Esophagus squamous epithelium (tissue), 5 donors: ENCODE measurements around the gene PSMD4. TPM values are rescaled to one million over a fixed set of nuclear protein-coding genes. Genes with fewer than 3 reads are reported as not detected.

Experiments
- DNase-seq: peaks from one replicate; lab custom pipeline; 2025; lab: John Stamatoyannopoulos, UW
- H3K27ac ChIP-seq, 4 donors: fragments of 200-600 bp; sonication (generic); one replicate each; pipeline ENCODE4 v1.5.1; 2016 to 2019; ENCODE audit warnings: mild to moderate bottlenecking in 1 of 4
- H3K27me3 ChIP-seq, 4 donors: fragments of 200-600 bp; sonication (generic); 1 replicate in 3 of 4; 2 replicates in 1 of 4; pipeline versions ENCODE4 v1.5.1 to v1.6.0; 2017 to 2021; ENCODE audit warnings: antibody characterized with exemption in 1 of 4
- H3K36me3 ChIP-seq, 3 donors: fragments of 200-600 bp; sonication (generic); one replicate each; pipeline ENCODE4 v1.5.1; 2016 to 2019
- H3K4me1 ChIP-seq, 3 donors: fragments of 200-600 bp; sonication (generic); one replicate each; pipeline ENCODE4 v1.5.1; 2017 to 2019
- H3K4me3 ChIP-seq, 4 donors: fragments of 200-600 bp; sonication (generic); 1 replicate in 3 of 4; 2 replicates in 1 of 4; pipeline ENCODE4 v1.5.1; 2016 to 2019; ENCODE audit warnings: mild to moderate bottlenecking in 2 of 4, moderate library complexity in 1 of 4
- H3K9me3 ChIP-seq, 3 donors: fragments of 200-600 bp; sonication (generic); one replicate each; pipeline ENCODE4 v1.5.1; 2016 to 2019
- CTCF ChIP-seq, 6 experiments: fragments of 450-650 bp in 4 of 6; fragments of 200-600 bp in 2 of 6; sonication (generic) in 2 of 6; IDR thresholded peaks; one replicate each; pipeline ENCODE4 v1.5.1; 2016 to 2019; ENCODE audit warnings: antibody characterized with exemption in 6 of 6, mild to moderate bottlenecking in 4 of 6, moderate library complexity in 4 of 6
- POLR2A ChIP-seq, 4 donors: fragments of 450-650 bp; IDR thresholded peaks; one replicate each; pipeline ENCODE4 v1.6.1; 2017; ENCODE audit warnings: antibody characterized with exemption in 4 of 4, mild to moderate bottlenecking in 4 of 4, moderate library complexity in 3 of 4
- WGBS, 2 donors: methylation state at CpG; one replicate each; pipeline ENCODE4 v1.1.5; 2018; 5-methylcytosine and 5-hydroxymethylcytosine counted together
- intact Hi-C: fragments of 100-400 bp; cut with DNase I; formaldehyde crosslinking; loops from one replicate; pipeline ENCODE4 v1.15.0; 2022
- total RNA-seq, 4 donors: library from RNA; depleted of rRNA; stranded (reverse); fragments of >200 nt; gene quantifications; one replicate each; pipeline ENCODE4 v1.1.0, GENCODE V29; 2016
- donor health status: DM: yes; HTN: yes; CAD: no.

PSMD4 gene
- total RNA-seq, 4 donors from 2014 or later, result 78.2 to 117 (median 109) TPM

- no peaks in the 10 kb centered on the region for H3K27me3 ChIP-seq
- H3K9me3 ChIP-seq, result no peaks in the 10 kb centered on the region
- peaks cover 36 to 58% (median 49%) of the 10 kb centered on the region in 3 donors for H3K4me1 ChIP-seq
- intact Hi-C loops, result no loop called here
- TF ChIP-seq POLR2A (IDR thresholded peaks at IDR 0.05), result no peak
- peak in 1 of 6 experiments; percentile 3 for TF ChIP-seq CTCF (IDR thresholded peaks at IDR 0.05)
- H3K36me3 ChIP-seq, result peaks cover 32 to 80% (median 37%) of the 10 kb centered on the region in 3 donors
- no peak for DNase-seq
- H3K4me3 ChIP-seq, result no peak overlapping the region
- H3K27ac ChIP-seq, result peak overlapping the region in 3 of 4 donors; percentile 42 to 74 (median 57)
- WGBS, 2 donors, result 73 to 84% methylated on average over 6 to 7 of the region's 7 CpGs
Observed at GRCh38 chr1:151309811-151310323, 55.3 kb downstream of the PSMD4 start.

GRCh38 chr1:151311011-151311410 is 56.5 kb downstream of the PSMD4 start:
- Histone ChIP-seq H3K27ac (peak overlapping the region; percentile 40 to 88 (median 79)), H3K27me3 (no peaks in the 10 kb centered on the region), H3K36me3 (peaks cover 22 to 80% (median 40%) of the 10 kb centered on the region in 3 donors), H3K4me1 (peaks cover 36 to 61% (median 50%) of the 10 kb centered on the region in 3 donors), H3K4me3 (no peak overlapping the region), H3K9me3 (no peaks in the 10 kb centered on the region)
- no peak for DNase-seq
- WGBS, 2 donors, result 46% methylated on average over 3 to 4 of the region's 4 CpGs
- TF ChIP-seq POLR2A (IDR thresholded peaks at IDR 0.05), result no peak
- no peak for TF ChIP-seq CTCF (IDR thresholded peaks at IDR 0.05)
- intact Hi-C loops, result no loop called here

GRCh38 chr1:151311589-151312331 is 57.2 kb downstream of the PSMD4 start:
- peaks cover 17 to 80% (median 40%) of the 10 kb centered on the region in 3 donors for H3K36me3 ChIP-seq
- TF ChIP-seq POLR2A (IDR thresholded peaks at IDR 0.05) (no peak), CTCF (IDR thresholded peaks at IDR 0.05) (no peak)
- 21 to 32% methylated on average over 4 to 6 of the region's 7 CpGs for WGBS, 2 donors
- peak; percentile 19 for DNase-seq
- H3K4me1 ChIP-seq, result peaks cover 36 to 61% (median 50%) of the 10 kb centered on the region in 3 donors
- intact Hi-C loops, result no loop called here
- peak overlapping the region; percentile 66 to 88 (median 79) for H3K27ac ChIP-seq
- no peaks in the 10 kb centered on the region for H3K9me3 ChIP-seq
- H3K27me3 ChIP-seq, result no peaks in the 10 kb centered on the region
- H3K4me3 ChIP-seq, result no peak overlapping the region

GRCh38 chr1:151312411-151312810 is 57.9 kb downstream of the PSMD4 start:
- H3K27me3 ChIP-seq, result no peaks in the 10 kb centered on the region
- intact Hi-C loops, result no loop called here
- WGBS, 2 donors, result 65 to 71% methylated on average over 4 of the region's 4 CpGs
- H3K27ac ChIP-seq, result peak overlapping the region; percentile 66 to 88 (median 79)
- H3K4me1 ChIP-seq, result peaks cover 36 to 61% (median 50%) of the 10 kb centered on the region in 3 donors
- H3K4me3 ChIP-seq, result no peak overlapping the region
- H3K9me3 ChIP-seq, result no peaks in the 10 kb centered on the region
- no peak for DNase-seq
- TF ChIP-seq POLR2A (IDR thresholded peaks at IDR 0.05) (no peak), CTCF (IDR thresholded peaks at IDR 0.05) (no peak)
- peaks cover 10 to 80% (median 35%) of the 10 kb centered on the region in 3 donors for H3K36me3 ChIP-seq

- no peaks in the 10 kb centered on the region for H3K9me3 ChIP-seq
- H3K27me3 ChIP-seq, result no peaks in the 10 kb centered on the region
- peaks cover 36 to 61% (median 50%) of the 10 kb centered on the region in 3 donors for H3K4me1 ChIP-seq
- intact Hi-C loops, result no loop called here
- DNase-seq, result no peak
- H3K36me3 ChIP-seq, result peaks cover 9 to 80% (median 31%) of the 10 kb centered on the region in 3 donors
- TF ChIP-seq POLR2A (IDR thresholded peaks at IDR 0.05), result no peak
- TF ChIP-seq CTCF (IDR thresholded peaks at IDR 0.05), result no peak
- H3K27ac ChIP-seq, result peak overlapping the region in 3 of 4 donors; percentile 74 to 88 (median 84)
- WGBS, 2 donors, result 83 to 87% methylated on average over 8 of the region's 8 CpGs
- H3K4me3 ChIP-seq, result no peak overlapping the region
Observed at GRCh38 chr1:151312826-151313225, 58.3 kb downstream of the PSMD4 start.
